DMS114 treated with DMSO at 0.1 percent for 48 hours (cell line): Measurements from ENCODE around the gene XXYLT1.

Experiments
- DNase-seq: peaks from one replicate; lab custom pipeline; 2025; ENCODE audit not compliant: unreplicated experiment; lab: John Stamatoyannopoulos, UW

XXYLT1 gene

DNA sequence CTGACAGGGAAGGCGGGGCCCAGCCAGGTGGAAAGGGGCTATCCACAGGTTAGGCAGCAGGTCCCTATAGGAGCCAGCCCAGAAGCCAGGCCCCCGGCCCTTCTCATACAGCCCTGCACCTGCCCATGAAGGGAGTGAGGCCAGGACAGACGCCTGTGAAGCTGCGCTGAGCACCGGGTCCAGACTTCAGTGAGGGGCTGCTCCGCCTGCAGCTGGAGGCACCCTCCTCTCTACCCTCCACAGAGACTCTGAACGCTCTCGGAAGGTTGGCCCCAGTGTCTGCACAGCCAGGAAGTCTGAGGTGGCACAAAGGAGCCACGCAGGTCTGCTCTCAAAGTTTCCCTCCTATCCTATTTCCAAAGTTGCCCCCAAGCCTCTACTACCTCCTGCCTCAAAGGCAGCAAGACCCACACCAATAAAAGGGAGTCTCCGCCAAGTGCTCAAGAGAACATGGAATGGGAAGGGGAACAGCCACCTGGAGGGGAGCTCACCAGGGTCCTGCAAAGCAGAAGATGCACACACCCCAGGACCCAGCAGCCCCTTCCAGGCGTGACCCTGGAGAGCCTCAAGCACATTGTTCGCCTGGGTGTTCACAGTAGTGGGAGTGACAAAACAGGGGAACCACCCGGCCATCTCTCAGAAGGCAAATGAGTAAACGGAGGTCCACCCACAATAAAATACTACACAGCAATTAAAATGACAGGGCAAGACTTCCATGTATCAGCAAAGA, 19.5 kb downstream of the XXYLT1 start:
- no peak for DNase-seq

DNA sequence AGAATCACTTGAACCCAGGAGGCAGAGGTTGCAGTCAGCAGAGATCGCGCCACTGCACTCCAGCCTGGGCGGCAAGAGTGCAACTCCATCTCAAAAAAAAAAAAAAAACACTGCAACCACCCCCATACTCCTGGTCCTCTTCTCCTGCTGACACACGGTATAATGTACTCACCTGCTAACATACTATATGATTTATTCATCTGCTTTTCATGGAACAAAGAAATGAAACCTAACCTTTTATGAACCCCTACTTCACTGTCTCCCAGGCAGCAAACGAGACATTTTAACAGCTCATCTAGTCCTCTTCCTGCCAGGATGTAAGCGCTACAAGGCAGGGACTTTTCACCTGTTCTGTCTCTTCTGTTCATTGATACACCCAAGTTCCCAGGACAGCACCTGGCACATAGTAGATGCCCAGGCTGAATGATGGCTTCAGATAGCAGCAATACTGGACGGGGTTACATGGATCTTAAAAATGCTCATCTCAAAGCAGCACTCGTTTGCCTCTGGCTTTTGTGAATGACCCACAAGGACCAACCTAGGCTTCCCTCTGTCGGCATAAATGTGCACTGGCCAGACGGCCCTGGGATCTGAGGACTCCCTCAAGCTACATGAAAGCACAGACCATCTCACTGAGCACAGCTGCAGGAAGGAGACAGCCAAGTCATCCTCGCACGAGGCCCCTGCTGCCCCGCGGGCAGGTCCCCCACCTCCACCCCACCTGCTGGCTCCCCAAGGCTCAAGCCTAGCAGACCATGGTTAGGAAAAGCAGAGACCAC, 20.3 kb downstream of the XXYLT1 start:
- no peak for DNase-seq

DNA sequence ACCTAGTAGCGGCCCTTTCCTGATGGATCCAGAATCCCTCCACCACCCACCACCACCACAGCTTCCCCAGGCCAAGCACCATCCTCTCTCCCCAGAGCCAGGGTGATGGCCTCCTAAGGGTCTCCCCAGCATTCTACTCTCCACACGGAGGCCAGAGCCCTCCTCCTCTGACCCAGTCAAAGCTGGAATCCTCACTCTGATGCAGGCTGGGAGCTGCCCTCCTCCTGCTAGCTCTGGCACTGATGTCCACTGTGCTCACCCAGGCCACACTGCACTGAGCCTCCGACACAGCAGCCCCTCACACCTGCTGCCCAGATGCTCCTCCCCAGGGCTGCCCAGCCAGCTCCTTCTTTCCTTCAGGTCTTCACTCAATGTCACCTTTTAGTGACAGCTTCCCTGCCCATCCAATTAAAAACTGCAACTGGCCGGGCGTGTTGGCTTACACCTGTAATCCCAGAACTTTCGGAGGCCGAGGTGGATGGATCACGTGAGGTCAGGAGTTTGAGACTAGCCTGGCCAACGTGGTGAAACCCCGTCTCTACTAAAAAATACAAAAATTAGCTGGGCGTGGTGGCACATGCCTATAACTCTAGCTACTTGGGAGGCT, 21.0 kb downstream of the XXYLT1 start:
- DNase-seq, result no peak

GRCh38 chr3:195249057-195249770, 21.7 kb downstream of the XXYLT1 start:
- no peak for DNase-seq

- no peak for DNase-seq
These were observed 22.7 kb downstream of the XXYLT1 start for GRCh38 chr3:195248281-195248680.

DNA sequence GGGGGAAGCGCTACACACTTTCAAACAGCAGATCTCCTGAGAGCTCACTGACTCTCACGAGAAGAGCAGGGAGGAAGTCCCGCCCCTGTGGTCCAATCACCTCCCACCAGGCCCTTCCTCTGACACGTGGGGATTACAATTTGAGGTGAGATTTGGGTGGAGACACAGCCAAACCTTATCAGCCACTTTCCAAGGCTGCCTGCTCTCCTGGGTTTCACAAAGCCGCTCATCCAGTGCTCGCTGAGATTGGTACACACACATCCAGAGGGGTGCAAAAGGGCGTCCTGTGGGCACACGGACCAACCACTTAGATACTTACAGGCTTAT, 23.1 kb downstream of the XXYLT1 start:
- no peak for DNase-seq

DNA sequence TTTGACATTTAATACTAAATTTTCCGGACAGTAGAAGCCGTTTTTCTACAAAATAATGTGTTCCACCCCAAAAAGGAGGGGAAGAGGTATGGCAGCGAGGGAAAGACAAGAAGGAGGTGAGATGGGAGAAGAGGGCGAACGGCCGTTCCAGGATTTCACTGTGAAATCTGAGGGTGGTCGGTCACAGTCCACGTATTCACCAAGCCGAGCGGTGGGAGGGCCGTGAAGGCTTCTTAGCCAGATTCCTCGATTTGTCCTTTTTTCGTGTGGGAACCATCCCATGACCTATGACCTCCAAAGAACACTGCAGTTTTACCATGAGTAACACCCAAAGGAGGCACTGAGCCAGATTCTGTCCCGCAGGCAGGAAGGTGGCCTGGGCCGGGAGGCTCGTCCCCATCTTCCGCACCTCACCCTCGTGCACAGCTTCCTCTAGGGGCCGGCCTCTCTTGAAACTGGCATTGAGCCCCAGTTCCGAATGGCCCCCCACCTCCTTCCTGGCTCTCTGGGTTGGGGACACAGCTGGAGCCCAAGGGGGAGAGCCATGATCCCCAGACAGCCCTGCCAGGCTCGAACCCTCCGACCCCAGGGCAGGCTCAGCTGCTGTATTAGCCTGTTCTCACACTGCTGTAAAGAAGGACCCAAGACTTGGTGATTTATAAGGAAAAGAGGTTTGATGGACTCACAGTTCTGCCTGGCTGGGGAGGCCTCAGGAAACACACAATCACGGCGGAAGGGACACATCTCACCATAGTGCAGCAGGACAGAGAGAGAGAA, 23.7 kb downstream of the XXYLT1 start:
- no peak for DNase-seq

DNA sequence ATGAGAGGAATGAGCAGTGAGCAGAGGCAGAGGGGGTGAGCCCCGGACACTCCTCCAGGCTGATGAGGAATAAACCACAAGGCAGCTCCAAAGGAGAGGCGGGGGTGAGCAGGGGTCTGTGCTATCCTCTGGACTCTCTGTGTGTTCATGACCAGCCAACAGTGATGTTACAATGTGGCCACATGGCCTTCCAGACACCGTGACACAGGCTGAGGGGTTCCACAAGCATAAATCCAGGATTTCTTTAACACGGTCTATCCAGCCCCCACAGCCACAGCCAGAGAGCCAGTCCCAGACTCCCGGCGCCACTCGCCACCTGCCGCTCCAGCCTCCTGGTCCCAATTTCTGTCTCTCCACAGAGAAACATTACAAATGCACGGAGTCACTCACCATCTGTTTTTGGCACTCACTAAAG, 24.4 kb downstream of the XXYLT1 start:
- no peak for DNase-seq

- DNase-seq, result no peak
These were observed 25.4 kb downstream of the XXYLT1 start for GRCh38 chr3:195245531-195245951.

- no peak for DNase-seq
These were observed 29.2 kb downstream of the XXYLT1 start for GRCh38 chr3:195241592-195242355.

GRCh38 chr3:195240939-195241338, 30.0 kb downstream of the XXYLT1 start:
- DNase-seq, result no peak

DNA sequence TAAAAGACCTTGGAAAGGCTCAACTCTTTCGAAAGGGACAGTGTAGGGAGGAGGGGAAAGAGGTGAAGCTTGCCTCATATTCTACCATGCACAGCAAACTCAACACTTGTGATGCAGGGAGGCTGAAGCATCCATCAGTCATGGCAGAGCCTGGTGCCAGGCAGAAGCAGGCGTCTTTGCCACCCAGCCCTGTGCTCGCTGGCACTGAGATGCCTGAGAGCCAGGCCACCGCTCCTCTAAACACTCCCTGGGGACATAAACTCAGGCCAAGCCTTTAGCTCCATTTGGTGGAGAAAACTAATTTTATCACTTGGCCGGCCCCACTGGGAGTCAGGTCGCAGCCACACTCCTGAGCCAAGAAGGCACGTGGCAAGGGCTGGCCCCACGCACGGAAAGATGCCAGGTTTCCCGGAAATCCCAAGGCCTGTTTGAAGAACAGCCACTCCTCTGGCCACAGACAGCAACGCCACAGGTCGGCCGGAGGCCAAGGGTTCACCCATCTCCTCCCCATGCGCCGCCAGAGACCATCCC, 30.7 kb downstream of the XXYLT1 start:
- no peak for DNase-seq

DNA sequence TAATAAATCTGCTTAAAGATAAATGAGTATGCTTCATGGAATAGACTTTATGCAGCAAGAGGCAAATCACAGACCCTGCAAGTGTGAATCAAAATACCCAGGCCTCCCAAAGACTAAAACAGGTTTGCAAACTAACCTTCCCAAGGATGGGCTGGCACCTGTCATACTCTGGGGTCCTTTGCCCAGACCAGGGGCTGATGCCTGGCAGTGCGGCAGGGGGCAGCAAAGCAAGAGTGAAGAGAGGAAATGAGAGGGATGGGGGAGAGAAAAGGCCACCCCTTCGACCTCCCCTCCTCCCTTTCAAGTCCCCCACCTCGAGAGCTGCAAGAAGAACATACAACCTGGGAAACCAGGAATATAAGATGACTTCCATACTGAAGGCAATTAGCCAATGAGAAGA, 31.8 kb downstream of the XXYLT1 start:
- no peak for DNase-seq

GRCh38 chr3:195238586-195239118, 32.3 kb downstream of the XXYLT1 start:
- no peak for DNase-seq

GRCh38 chr3:195238081-195238571, 32.8 kb downstream of the XXYLT1 start:
- no peak for DNase-seq

DNA sequence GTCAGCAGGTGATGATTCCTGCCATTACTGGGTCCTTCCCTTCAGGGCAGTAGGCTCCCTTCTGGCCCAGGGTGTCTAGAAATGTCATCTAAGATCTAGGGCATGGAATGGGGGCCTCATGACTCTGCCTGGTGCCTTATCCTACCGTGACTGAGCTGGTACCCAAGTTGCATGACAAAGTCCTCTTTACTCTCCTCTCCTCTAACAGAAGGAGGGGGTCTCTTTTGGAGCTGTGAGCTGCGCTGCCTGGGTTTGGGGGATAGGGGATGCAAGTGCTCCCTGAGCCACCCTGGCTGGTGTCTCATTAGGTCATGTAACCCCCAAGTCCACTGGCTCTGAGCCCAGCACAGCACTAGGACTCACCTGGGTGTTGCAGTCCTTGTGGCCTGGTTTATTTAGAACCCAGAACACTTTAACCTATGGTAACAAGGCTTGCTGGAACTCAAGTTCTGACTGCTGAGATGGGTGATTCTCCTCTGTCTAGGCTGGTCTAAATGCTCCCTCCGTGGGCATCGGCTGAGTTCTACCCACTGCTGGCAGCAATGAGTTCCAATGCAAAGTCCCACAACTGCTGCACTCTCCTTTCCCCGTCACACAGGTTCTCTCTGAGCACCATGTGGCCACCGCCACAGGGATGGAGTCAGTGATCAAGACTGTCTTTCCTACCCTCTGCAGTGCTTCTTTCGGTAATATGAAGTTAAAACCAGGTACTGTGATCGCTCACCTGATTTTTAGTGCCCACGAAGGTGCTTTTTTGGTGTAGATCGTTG, 34.0 kb downstream of the XXYLT1 start:
- no peak for DNase-seq

GRCh38 chr3:195236076-195236798, 34.7 kb downstream of the XXYLT1 start:
- no peak for DNase-seq

DNA sequence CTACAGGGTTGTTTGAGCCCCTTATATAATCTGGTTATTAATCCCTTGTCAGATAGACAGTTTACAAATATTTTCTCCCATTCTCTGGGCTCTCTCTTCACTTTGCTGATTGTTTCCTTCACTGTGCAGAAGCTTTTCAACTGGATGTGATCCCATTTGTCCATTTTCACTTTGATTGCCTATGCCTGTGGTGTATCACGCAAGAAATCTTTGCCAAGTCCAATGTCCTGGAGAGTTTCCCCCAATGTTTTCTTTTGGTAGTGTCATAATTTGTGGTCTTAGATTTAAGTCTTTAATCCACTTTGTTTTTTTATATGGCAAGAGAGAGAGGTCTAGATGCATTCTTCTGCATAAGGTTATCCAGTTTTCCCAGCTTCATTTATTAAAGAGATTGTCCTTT, 40.7 kb downstream of the XXYLT1 start:
- no peak for DNase-seq
